ENCODE data around the gene CC2D2B.

GRCh38 chr10:96043893-96044715, 136.3 kb downstream of the CC2D2B start:
- TF ChIP-seq E2F5 (CRISPR knock-in tag; IDR thresholded peaks at IDR 0.05), result no peak
- no peak for TF ChIP-seq CREB1 (CRISPR knock-in tag; IDR thresholded peaks at IDR 0.05)
- TF ChIP-seq, protein P1, sequence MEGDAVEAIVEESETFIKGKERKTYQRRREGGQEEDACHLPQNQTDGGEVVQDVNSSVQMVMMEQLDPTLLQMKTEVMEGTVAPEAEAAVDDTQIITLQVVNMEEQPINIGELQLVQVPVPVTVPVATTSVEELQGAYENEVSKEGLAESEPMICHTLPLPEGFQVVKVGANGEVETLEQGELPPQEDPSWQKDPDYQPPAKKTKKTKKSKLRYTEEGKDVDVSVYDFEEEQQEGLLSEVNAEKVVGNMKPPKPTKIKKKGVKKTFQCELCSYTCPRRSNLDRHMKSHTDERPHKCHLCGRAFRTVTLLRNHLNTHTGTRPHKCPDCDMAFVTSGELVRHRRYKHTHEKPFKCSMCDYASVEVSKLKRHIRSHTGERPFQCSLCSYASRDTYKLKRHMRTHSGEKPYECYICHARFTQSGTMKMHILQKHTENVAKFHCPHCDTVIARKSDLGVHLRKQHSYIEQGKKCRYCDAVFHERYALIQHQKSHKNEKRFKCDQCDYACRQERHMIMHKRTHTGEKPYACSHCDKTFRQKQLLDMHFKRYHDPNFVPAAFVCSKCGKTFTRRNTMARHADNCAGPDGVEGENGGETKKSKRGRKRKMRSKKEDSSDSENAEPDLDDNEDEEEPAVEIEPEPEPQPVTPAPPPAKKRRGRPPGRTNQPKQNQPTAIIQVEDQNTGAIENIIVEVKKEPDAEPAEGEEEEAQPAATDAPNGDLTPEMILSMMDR (IDR thresholded peaks at IDR 0.05), result no peak
- TF ChIP-seq AFF4 (CRISPR knock-in tag; IDR thresholded peaks at IDR 0.05; ENCODE audit: borderline replicate concordance), result no peak
- no peak for TF ChIP-seq ZNF416 (CRISPR knock-in tag; IDR thresholded peaks at IDR 0.05)
- TF ChIP-seq SP1 (CRISPR knock-in tag; conservative IDR thresholded peaks at IDR 0.05), result no peak; the same call in 1 of the 2 replicates

Data from WTC11 (cell line).